Liver (tissue), 9 donors: Measurements from ENCODE around the gene AP1S2. TPM values are rescaled to one million over a fixed set of nuclear protein-coding genes. Genes with fewer than 3 reads are reported as not detected.
A peak's percentile ranks its signal among the peaks of the same experiment; 100 is the strongest.

Experiments
- DNase-seq: peaks from one replicate; pipeline ENCODE4 v3.0.0-alpha.2; 2017; ENCODE audit warnings: low spot score
- H3K27ac ChIP-seq, 2 donors: one replicate each; pipeline ENCODE4 v1.7.0; 2013; ENCODE audit warnings: inconsistent platforms in 2 of 2, low read length in 2 of 2, control low read depth in 1 of 2, low read depth in 1 of 2, mild to moderate bottlenecking in 1 of 2
- H3K27me3 ChIP-seq, 4 donors: one replicate each; pipeline versions ENCODE4 v1.6.1 to v1.7.0; 2013; ENCODE audit warnings: low read length in 3 of 4, inconsistent platforms in 1 of 4, mild to moderate bottlenecking in 1 of 4, moderate library complexity in 1 of 4; ENCODE audit not compliant: control insufficient read depth in 4 of 4, insufficient read depth in 4 of 4
- H3K36me3 ChIP-seq, 4 donors: one replicate each; pipeline versions ENCODE4 v1.6.1 to v1.7.0; 2013; ENCODE audit warnings: low read length in 3 of 4, mild to moderate bottlenecking in 3 of 4, low read depth in 1 of 4, moderate library complexity in 1 of 4; ENCODE audit not compliant: control insufficient read depth in 4 of 4, insufficient read depth in 3 of 4
- H3K4me1 ChIP-seq, 4 donors: one replicate each; pipeline versions ENCODE4 v1.6.1 to v1.7.0; 2013; ENCODE audit warnings: low read length in 3 of 4, mild to moderate bottlenecking in 3 of 4, moderate library complexity in 1 of 4; ENCODE audit not compliant: control insufficient read depth in 4 of 4, insufficient read depth in 4 of 4
- H3K4me3 ChIP-seq, 3 donors: one replicate each; pipeline versions ENCODE4 v1.6.1 to v1.7.0; 2013; ENCODE audit warnings: low read length in 3 of 3, control low read depth in 1 of 3, low read depth in 1 of 3, mild to moderate bottlenecking in 1 of 3
- H3K9ac ChIP-seq, 2 donors: one replicate each; pipeline ENCODE4 v1.7.0; 2013; ENCODE audit warnings: low read length in 2 of 2, mild to moderate bottlenecking in 2 of 2, moderate library complexity in 2 of 2, control low read depth in 1 of 2, low read depth in 1 of 2
- H3K9me3 ChIP-seq, 4 donors: one replicate each; pipeline versions ENCODE4 v1.6.1 to v1.7.0; 2013; ENCODE audit warnings: low read length in 3 of 4; ENCODE audit not compliant: control insufficient read depth in 4 of 4
- EGR1 ChIP-seq, 2 donors: IDR thresholded peaks; 2 replicates each; pipeline ENCODE4 v1.6.1; 2016 to 2018; ENCODE audit warnings: antibody characterized with exemption in 2 of 2, low read depth in 2 of 2
- FOXA1 ChIP-seq: IDR thresholded peaks from 2 replicates; pipeline ENCODE4 v1.6.1; 2016; ENCODE audit warnings: antibody characterized with exemption
- FOXA2 ChIP-seq: IDR thresholded peaks from 2 replicates; pipeline ENCODE4 v1.6.1; 2016; ENCODE audit warnings: antibody characterized with exemption
- GABPA ChIP-seq, 2 donors: IDR thresholded peaks in 1 of 2; conservative IDR thresholded peaks in 1 of 2; 2 replicates each; pipeline ENCODE4 v1.6.1; 2016; ENCODE audit warnings: antibody characterized with exemption in 2 of 2, mild to moderate bottlenecking in 1 of 2, moderate library complexity in 1 of 2
- HNF4A ChIP-seq, 2 donors: conservative IDR thresholded peaks; 2 replicates each; pipeline ENCODE4 v1.6.1; 2016; ENCODE audit warnings: antibody characterized with exemption in 2 of 2, mild to moderate bottlenecking in 2 of 2
- HNF4G ChIP-seq: IDR thresholded peaks from 2 replicates; pipeline ENCODE4 v1.6.1; 2016; ENCODE audit warnings: antibody characterized with exemption
- JUND ChIP-seq, 2 donors: IDR thresholded peaks; 2 replicates each; pipeline ENCODE4 v1.6.1; 2016; ENCODE audit warnings: antibody characterized with exemption in 2 of 2
- MAX ChIP-seq: IDR thresholded peaks from 2 replicates; pipeline ENCODE4 v1.6.1; 2016; ENCODE audit warnings: antibody characterized with exemption
- NR2F2 ChIP-seq: IDR thresholded peaks from 2 replicates; pipeline ENCODE4 v1.6.1; 2016; ENCODE audit warnings: antibody characterized with exemption
- RAD21 ChIP-seq, 2 donors: IDR thresholded peaks; 2 replicates each; pipeline ENCODE4 v1.6.1; 2016; ENCODE audit warnings: antibody characterized with exemption in 2 of 2, mild to moderate bottlenecking in 2 of 2
- REST ChIP-seq: IDR thresholded peaks from 2 replicates; pipeline ENCODE4 v1.6.1; 2016; ENCODE audit warnings: antibody characterized with exemption, mild to moderate bottlenecking
- RXRA ChIP-seq, 2 donors: IDR thresholded peaks; 2 replicates each; pipeline ENCODE4 v1.6.1; 2017 to 2018; ENCODE audit warnings: antibody characterized with exemption in 2 of 2, mild to moderate bottlenecking in 1 of 2
- SP1 ChIP-seq: IDR thresholded peaks from 2 replicates; pipeline ENCODE4 v1.6.1; 2018; ENCODE audit warnings: antibody characterized with exemption, mild to moderate bottlenecking
- TAF1 ChIP-seq: conservative IDR thresholded peaks from 2 replicates; pipeline ENCODE4 v1.6.1; 2016; ENCODE audit warnings: antibody characterized with exemption, mild to moderate bottlenecking
- YY1 ChIP-seq: IDR thresholded peaks from 2 replicates; pipeline ENCODE4 v1.6.1; 2016; ENCODE audit warnings: antibody characterized with exemption, mild to moderate bottlenecking
- ZBTB33 ChIP-seq: IDR thresholded peaks from 2 replicates; pipeline ENCODE4 v1.6.1; 2016; ENCODE audit warnings: antibody characterized with exemption
- WGBS: extraction: QIAGEN DNeasy Blood & Tissue Kit; methylation state at CpG from one replicate; pipeline ENCODE4 v1.1.7; 2013; 5-methylcytosine and 5-hydroxymethylcytosine counted together
- polyA plus RNA-seq, 2 donors: library from polyadenylated mRNA; stranded (reverse) in 1 of 2; unstranded in 1 of 2; fragments of 200-250 nt in 1 of 2; fragments of >200 nt in 1 of 2; fragmentation: Nextera tagmentation in 1 of 2; extraction: Ambion mirVana in 1 of 2; gene quantifications; one replicate each; pipeline versions ENCODE4 v1.2.1 to v1.2.3, GENCODE V29; 2013 to 2015
- total RNA-seq, 2 donors: library from RNA; depleted of rRNA; stranded (reverse); fragments of >200 nt; gene quantifications; one replicate each; pipeline ENCODE4 v1.2.3, GENCODE V29; 2014
- TF ChIP-seq, protein P1 (sequence below): fragments of 150-350 bp; IDR thresholded peaks from 2 replicates; pipeline ENCODE4 v1.5.1; 2017; ENCODE audit warnings: improper control_type of control experiment, low read depth, low read length; ENCODE audit not compliant: missing input control
- TF ChIP-seq, protein P2 (sequence below): IDR thresholded peaks from 2 replicates; pipeline ENCODE4 v1.6.1; 2016; ENCODE audit warnings: antibody characterized with exemption
- donor health status: healthy.
- donor health status: healthy.
- donor health status: healthy.
- donor health status: healthy.
- donor health status: healthy.

The AP1S2 gene
- total and polyA plus RNA-seq, 4 donors = 6.1 to 25.7 (median 10.6) TPM

DNA sequence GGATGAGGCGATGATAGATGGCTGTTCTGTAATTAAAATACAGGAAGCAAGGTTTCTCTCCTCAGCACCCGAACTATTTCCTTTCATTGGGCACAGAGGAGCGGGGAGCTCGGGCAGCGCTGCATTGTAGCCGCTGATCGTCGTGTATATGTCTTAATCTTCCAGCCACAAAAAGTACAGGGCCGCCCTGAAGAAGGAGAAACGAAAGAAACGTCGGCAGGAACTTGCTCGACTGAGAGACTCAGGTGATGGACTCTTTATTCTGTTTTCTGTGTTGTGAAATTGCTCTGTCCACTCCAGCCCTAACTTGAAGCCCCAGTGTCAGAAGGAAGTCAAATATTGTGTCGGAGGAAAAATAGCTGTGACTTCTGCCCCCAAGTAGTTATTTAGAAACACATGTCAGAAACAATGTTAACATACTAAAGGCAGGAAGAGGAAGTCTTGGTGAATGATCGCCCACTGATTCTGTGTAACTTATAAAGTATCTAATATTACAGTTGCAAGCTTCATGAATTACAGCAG is 63.8 kb downstream of the AP1S2 start:
- Histone ChIP-seq H3K9ac (peak overlapping the region; percentile 3 to 8), H3K27me3 (no peaks in the 10 kb centered on the region), H3K4me3 (peak overlapping the region; percentile 65 to 99 (median 81)), H3K4me1 (peaks cover 0 to 13% (median 11%) of the 10 kb centered on the region in 4 donors), H3K27ac (peak overlapping the region; percentile 72 to 86), H3K36me3 (no peaks in the 10 kb centered on the region), H3K9me3 (no peaks in the 10 kb centered on the region)
- TF ChIP-seq GABPA (IDR thresholded peaks at IDR 0.05 in 1 of 2, conservative IDR thresholded peaks at IDR 0.05 in 1 of 2) (no peak), RAD21 (IDR thresholded peaks at IDR 0.05) (no peak), YY1 (no peak), ZBTB33 (no peak), FOXA2 (no peak), JUND (IDR thresholded peaks at IDR 0.05) (no peak), TAF1 (no peak), RXRA (IDR thresholded peaks at IDR 0.05) (no peak), FOXA1 (no peak), HNF4A (conservative IDR thresholded peaks at IDR 0.05) (no peak), HNF4G (no peak), REST (no peak), SP1 (no peak), MAX (no peak), EGR1 (IDR thresholded peaks at IDR 0.05; ENCODE audit: low read depth in 2 of 2) (no peak), NR2F2 (no peak)
- TF ChIP-seq, protein P1, sequence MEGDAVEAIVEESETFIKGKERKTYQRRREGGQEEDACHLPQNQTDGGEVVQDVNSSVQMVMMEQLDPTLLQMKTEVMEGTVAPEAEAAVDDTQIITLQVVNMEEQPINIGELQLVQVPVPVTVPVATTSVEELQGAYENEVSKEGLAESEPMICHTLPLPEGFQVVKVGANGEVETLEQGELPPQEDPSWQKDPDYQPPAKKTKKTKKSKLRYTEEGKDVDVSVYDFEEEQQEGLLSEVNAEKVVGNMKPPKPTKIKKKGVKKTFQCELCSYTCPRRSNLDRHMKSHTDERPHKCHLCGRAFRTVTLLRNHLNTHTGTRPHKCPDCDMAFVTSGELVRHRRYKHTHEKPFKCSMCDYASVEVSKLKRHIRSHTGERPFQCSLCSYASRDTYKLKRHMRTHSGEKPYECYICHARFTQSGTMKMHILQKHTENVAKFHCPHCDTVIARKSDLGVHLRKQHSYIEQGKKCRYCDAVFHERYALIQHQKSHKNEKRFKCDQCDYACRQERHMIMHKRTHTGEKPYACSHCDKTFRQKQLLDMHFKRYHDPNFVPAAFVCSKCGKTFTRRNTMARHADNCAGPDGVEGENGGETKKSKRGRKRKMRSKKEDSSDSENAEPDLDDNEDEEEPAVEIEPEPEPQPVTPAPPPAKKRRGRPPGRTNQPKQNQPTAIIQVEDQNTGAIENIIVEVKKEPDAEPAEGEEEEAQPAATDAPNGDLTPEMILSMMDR = no peak
- TF ChIP-seq, protein P2, sequence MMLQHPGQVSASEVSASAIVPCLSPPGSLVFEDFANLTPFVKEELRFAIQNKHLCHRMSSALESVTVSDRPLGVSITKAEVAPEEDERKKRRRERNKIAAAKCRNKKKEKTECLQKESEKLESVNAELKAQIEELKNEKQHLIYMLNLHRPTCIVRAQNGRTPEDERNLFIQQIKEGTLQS = no peak
- DNase-seq = no peak
- WGBS = under 1% methylated on average over 15 of the region's 15 CpGs
